Subcutaneous abdominal adipose tissue (tissue), 5 donors: Measurements from ENCODE around the gene FCER1A.

Experiments used
- H3K27ac ChIP-seq: one replicate; pipeline ENCODE4 v1.7.0; 2013; ENCODE audit warnings: low read depth, mild to moderate bottlenecking, inconsistent platforms, low read length, moderate library complexity
- H3K27me3 ChIP-seq, 5 donors: one replicate each; pipeline ENCODE4 v1.7.0; 2013; ENCODE audit warnings: low read length in 5 of 5, inconsistent platforms in 1 of 5; ENCODE audit not compliant: control insufficient read depth in 5 of 5, insufficient read depth in 4 of 5
- H3K36me3 ChIP-seq, 5 donors: one replicate each; pipeline ENCODE4 v1.7.0; 2013; ENCODE audit warnings: low read length in 5 of 5; ENCODE audit not compliant: control insufficient read depth in 5 of 5, insufficient read depth in 5 of 5
- H3K4me1 ChIP-seq, 5 donors: one replicate each; pipeline ENCODE4 v1.7.0; 2013; ENCODE audit warnings: low read length in 5 of 5, mild to moderate bottlenecking in 3 of 5, moderate library complexity in 1 of 5; ENCODE audit not compliant: control insufficient read depth in 5 of 5, insufficient read depth in 5 of 5
- H3K4me3 ChIP-seq, 5 donors: one replicate each; pipeline ENCODE4 v1.7.0; 2013; ENCODE audit warnings: low read length in 5 of 5, low read depth in 1 of 5
- H3K9ac ChIP-seq, 5 donors: one replicate each; pipeline ENCODE4 v1.7.0; 2013; ENCODE audit warnings: low read length in 5 of 5, mild to moderate bottlenecking in 4 of 5, moderate library complexity in 3 of 5
- H3K9me3 ChIP-seq, 5 donors: one replicate each; pipeline ENCODE4 v1.7.0; 2013; ENCODE audit warnings: low read length in 5 of 5; ENCODE audit not compliant: control insufficient read depth in 5 of 5
- donor health status: healthy.
- donor health status: healthy.
- donor health status: healthy.
- donor health status: healthy.
- donor health status: healthy.

The FCER1A gene

GRCh38 chr1:159302095-159302494 lies at the start of gene FCER1A:
FCER1A (plus strand) TSS chr1:159302336; CDS start chr1:159302365, 29 bp downstream.
- Histone ChIP-seq H3K27ac (no peak within 1 kb of the TSS), H3K4me1 (no peaks in the 10 kb centered on the region), H3K36me3 (no peaks in the 10 kb centered on the region), H3K4me3 (no peak within 1 kb of the TSS), H3K27me3 (no peaks in the 10 kb centered on the region), H3K9ac (no peak within 1 kb of the TSS), H3K9me3 (no peaks in the 10 kb centered on the region)

- no peak overlapping the region for H3K4me3 ChIP-seq
- H3K27me3 ChIP-seq: no peaks in the 10 kb centered on the region
- H3K36me3 ChIP-seq: no peaks in the 10 kb centered on the region
- H3K9ac ChIP-seq: no peak overlapping the region
- peaks cover 0 to 3% (median 0%) of the 10 kb centered on the region in 5 donors for H3K9me3 ChIP-seq
- no peak overlapping the region for H3K27ac ChIP-seq
- H3K4me1 ChIP-seq: no peaks in the 10 kb centered on the region
Observed at GRCh38 chr1:159261311-159261710, 40.8 kb upstream of the FCER1A start.

DNA sequence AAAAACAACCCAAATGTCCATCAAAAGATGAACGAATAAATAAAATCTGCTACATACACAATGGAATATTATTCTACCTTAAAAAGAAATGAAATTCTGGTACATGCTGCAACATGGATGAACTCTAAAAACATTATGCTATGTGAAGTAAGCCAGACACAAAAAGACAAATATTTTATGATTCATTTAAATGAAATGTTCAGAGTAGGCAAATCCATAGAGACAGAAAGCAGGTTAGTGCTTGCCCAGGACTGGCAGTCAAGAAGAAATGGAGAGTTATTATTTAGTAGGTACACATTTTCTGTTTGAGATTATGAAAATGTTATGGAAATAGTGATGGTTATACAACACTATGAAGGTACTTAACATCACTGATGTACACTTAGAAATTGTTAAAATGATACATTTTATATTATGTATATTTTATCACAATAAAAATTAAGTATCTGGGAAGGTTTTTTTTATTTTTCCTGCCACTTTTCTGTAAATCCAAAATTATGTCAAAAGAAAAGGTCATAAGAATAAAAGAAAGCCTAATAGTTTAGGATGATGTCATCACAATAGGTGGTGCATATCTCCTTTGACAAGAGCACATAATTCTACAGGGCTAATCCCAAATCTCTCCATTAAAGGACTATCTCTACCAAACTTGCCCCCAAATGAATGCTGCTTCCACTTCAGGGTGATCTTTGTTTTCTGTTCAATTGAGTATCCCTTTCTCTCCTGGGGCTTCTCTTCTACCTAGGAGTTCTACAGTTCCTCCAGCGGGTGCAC lies 40.2 kb upstream of the FCER1A start:
- H3K36me3 ChIP-seq: no peaks in the 10 kb centered on the region
- no peaks in the 10 kb centered on the region for H3K27me3 ChIP-seq
- H3K4me3 ChIP-seq: no peak overlapping the region
- H3K9ac ChIP-seq: no peak overlapping the region
- no peak overlapping the region for H3K27ac ChIP-seq
- peaks cover 0 to under 1% (median 0%) of the 10 kb centered on the region in 5 donors for H3K9me3 ChIP-seq
- no peaks in the 10 kb centered on the region for H3K4me1 ChIP-seq

DNA sequence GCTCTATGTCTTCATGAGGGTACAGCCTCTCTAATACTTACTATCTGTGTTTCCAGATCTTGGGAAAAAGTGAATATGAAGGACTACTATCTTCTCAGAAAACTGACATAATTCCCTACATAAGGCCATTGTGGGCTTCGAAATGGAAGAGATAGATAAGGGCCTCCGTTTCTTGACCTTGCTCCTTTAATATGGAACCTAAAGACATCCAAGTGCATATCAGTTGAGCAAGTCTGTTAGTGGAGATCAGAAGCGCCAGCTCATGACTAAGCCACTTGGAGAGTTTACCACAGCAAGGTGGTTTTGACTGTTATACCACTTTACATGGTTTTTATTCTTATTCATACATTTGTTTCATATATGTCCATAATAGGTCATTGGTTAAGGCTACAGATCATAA lies 35.3 kb upstream of the FCER1A start:
- Histone ChIP-seq H3K36me3 (no peaks in the 10 kb centered on the region), H3K4me1 (no peaks in the 10 kb centered on the region), H3K27ac (no peak overlapping the region), H3K9ac (no peak overlapping the region), H3K9me3 (no peaks in the 10 kb centered on the region), H3K27me3 (no peaks in the 10 kb centered on the region), H3K4me3 (no peak overlapping the region)

DNA sequence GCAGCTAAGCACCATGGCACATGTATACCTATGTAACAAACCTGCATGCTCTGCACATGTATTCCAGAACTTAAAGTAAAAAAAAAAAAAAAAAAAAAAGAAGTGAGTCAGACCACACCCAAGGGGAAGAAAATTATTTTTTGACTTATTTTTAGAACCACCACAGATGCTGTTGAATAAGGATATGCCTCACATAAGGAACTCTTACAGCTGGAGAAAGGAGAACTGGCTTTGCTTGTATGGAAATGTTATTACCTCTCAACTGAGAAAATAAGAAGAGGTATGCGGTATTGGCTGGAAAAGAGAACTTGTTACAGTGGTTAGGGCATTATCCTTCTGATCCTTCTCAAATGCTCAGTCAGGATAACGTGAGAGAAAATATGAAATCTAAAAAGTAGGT lies 27.5 kb upstream of the FCER1A start:
- H3K4me1 ChIP-seq: no peaks in the 10 kb centered on the region

GRCh38 chr1:159275891-159276290 lies 26.2 kb upstream of the FCER1A start:
- H3K27ac ChIP-seq: no peak overlapping the region
- no peaks in the 10 kb centered on the region for H3K9me3 ChIP-seq
- H3K4me1 ChIP-seq: no peaks in the 10 kb centered on the region
- H3K36me3 ChIP-seq: no peaks in the 10 kb centered on the region
- no peaks in the 10 kb centered on the region for H3K27me3 ChIP-seq
- H3K9ac ChIP-seq: no peak overlapping the region
- no peak overlapping the region for H3K4me3 ChIP-seq

More for the DNA sequence above, 27.5 kb upstream of the FCER1A start:
- no peak overlapping the region for H3K4me3 ChIP-seq
- no peak overlapping the region for H3K27ac ChIP-seq
- no peak overlapping the region for H3K9ac ChIP-seq
- H3K36me3 ChIP-seq: no peaks in the 10 kb centered on the region
- H3K27me3 ChIP-seq: no peaks in the 10 kb centered on the region
- H3K9me3 ChIP-seq: no peaks in the 10 kb centered on the region

DNA sequence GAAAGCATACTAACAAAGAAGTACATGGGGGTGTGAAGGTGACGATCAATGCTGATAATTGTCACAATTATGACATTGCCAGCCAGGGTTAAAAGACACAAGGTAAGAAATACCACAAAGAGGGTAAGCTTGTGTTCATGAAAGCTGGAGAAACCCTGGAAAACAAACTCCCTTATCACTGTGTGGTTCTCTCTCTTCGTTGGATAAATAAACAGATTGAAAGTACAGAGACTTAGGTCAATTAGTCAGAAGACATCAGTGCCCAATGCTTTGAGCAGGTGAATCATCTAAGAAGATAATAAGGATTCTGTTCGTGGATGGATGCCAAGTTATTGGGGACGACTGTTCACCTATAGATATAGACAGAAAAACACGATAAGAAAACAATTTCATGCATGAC lies 22.4 kb upstream of the FCER1A start:
- H3K27me3 ChIP-seq: no peaks in the 10 kb centered on the region
- H3K9me3 ChIP-seq: no peaks in the 10 kb centered on the region
- H3K4me3 ChIP-seq: no peak overlapping the region
- H3K4me1 ChIP-seq: no peaks in the 10 kb centered on the region
- no peak overlapping the region for H3K27ac ChIP-seq
- H3K36me3 ChIP-seq: no peaks in the 10 kb centered on the region
- no peak overlapping the region for H3K9ac ChIP-seq

- H3K4me1 ChIP-seq: no peaks in the 10 kb centered on the region
- no peak overlapping the region for H3K9ac ChIP-seq
- no peaks in the 10 kb centered on the region for H3K36me3 ChIP-seq
- no peak overlapping the region for H3K27ac ChIP-seq
- H3K4me3 ChIP-seq: no peak overlapping the region
- H3K9me3 ChIP-seq: no peaks in the 10 kb centered on the region
- H3K27me3 ChIP-seq: no peaks in the 10 kb centered on the region
Observed at GRCh38 chr1:159282118-159282517, 20.0 kb upstream of the FCER1A start.

DNA sequence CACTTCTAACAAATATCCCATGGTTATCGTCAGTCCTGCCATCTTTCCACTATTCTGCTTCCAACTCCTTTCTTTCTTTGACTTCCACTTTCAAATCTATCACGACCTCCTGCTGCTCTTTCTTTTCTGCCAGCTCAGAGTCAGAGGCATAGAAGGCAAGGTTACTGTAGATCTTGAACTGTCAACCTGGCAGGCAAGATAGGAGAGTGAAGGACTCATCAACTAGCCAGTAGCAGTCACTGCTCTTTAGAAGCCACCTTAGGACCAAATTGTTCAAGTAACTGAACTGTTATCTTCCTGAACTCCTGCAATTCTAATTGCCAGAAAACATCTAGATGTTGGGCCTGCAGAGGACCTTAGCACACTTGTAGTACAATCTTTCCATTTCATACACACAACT lies 13.1 kb upstream of the FCER1A start:
- no peak overlapping the region for H3K9ac ChIP-seq
- H3K36me3 ChIP-seq: no peaks in the 10 kb centered on the region
- H3K9me3 ChIP-seq: no peaks in the 10 kb centered on the region
- H3K27ac ChIP-seq: no peak overlapping the region
- H3K4me3 ChIP-seq: no peak overlapping the region
- H3K4me1 ChIP-seq: peaks cover 0 to 5% (median 0%) of the 10 kb centered on the region in 5 donors
- peaks cover 0 to 5% (median 0%) of the 10 kb centered on the region in 5 donors for H3K27me3 ChIP-seq

DNA sequence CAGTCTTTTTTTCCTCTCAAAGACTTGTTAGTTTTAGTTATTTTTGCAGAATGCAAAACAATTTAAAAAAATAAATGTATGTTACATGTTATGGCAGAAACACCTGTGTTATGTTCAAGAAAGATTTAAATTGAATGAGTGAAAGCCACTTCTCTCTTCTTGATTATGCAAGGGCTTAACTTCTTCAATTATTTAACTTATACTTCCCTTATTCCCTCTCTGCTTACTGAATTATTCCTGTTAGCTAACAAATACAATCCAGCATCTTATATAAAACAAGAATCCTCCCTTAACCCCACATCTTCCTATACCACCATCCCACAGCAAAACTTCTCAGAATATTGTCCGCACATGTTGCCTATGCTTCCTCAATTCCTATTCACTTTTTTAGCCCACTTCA lies 10.7 kb upstream of the FCER1A start:
- no peak overlapping the region for H3K27ac ChIP-seq
- peaks cover 0 to 5% (median 0%) of the 10 kb centered on the region in 5 donors for H3K4me1 ChIP-seq
- H3K9me3 ChIP-seq: no peaks in the 10 kb centered on the region
- no peak overlapping the region for H3K4me3 ChIP-seq
- peaks cover 0 to 5% (median 0%) of the 10 kb centered on the region in 5 donors for H3K27me3 ChIP-seq
- H3K36me3 ChIP-seq: no peaks in the 10 kb centered on the region
- no peak overlapping the region for H3K9ac ChIP-seq
